NB4 (cell line): ENCODE measurements around the gene MLEC.

ENCODE experiments used
- DNase-seq: peaks from one replicate; pipeline ENCODE4 v3.0.0; 2010; ENCODE audit warnings: low read depth
- H3K4me3 ChIP-seq: one replicate; pipeline ENCODE4 v1.5.1; 2011; ENCODE audit warnings: mild to moderate bottlenecking, low read depth, low read length, moderate library complexity
- MAX ChIP-seq: IDR thresholded peaks from 2 replicates; pipeline ENCODE4 v1.6.1; 2011; ENCODE audit warnings: low read depth, low read length
- MYC ChIP-seq: IDR thresholded peaks from 2 replicates; pipeline ENCODE4 v1.6.1; 2011; ENCODE audit warnings: low read depth, low read length
- POLR2A ChIP-seq: IDR thresholded peaks from 2 replicates; pipeline ENCODE4 v1.6.1; 2011; ENCODE audit warnings: mild to moderate bottlenecking; ENCODE audit not compliant: insufficient read length; ENCODE audit errors: extremely low read depth
- TF ChIP-seq, protein P1 (sequence below): IDR thresholded peaks from one replicate; pipeline ENCODE4 v1.5.1; 2012; ENCODE audit warnings: low read depth, low read length

Gene MLEC

DNA sequence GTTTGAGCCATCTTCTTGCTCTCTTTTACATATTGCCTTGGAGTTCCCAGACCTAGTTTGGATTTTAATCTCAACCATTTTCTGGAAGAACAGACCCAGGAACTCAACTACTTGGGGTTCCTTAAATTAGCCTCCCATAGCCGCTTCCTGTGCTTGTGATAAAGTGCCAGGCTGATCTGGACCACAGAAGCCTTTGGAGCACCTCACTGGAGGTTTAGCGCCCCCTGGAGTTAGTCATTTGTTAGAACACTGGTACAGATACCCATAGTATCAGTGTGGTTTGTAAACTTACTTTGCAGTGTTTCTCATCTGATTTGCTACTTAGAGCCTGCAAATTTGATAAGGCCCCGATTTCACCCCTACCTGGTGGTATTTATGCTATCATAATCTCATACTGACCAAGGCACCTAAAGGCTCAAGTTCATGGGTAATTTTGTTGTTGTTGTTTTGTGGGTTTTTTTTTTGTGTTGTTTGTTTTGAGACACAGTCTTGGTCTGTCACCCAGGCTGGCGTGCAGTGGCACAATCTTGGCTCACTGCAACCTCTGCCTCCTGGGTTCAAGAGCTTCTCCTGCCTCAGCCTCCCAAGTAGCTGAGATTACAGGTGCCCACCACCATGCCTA lies 27.0 kb downstream of the MLEC start:
- TF ChIP-seq, protein P1, sequence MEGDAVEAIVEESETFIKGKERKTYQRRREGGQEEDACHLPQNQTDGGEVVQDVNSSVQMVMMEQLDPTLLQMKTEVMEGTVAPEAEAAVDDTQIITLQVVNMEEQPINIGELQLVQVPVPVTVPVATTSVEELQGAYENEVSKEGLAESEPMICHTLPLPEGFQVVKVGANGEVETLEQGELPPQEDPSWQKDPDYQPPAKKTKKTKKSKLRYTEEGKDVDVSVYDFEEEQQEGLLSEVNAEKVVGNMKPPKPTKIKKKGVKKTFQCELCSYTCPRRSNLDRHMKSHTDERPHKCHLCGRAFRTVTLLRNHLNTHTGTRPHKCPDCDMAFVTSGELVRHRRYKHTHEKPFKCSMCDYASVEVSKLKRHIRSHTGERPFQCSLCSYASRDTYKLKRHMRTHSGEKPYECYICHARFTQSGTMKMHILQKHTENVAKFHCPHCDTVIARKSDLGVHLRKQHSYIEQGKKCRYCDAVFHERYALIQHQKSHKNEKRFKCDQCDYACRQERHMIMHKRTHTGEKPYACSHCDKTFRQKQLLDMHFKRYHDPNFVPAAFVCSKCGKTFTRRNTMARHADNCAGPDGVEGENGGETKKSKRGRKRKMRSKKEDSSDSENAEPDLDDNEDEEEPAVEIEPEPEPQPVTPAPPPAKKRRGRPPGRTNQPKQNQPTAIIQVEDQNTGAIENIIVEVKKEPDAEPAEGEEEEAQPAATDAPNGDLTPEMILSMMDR: peak; percentile 91
- TF ChIP-seq MAX: peak; percentile 44; the same call in 1 of the 2 replicates
- TF ChIP-seq POLR2A: no peak
- no peak for TF ChIP-seq MYC
- DNase-seq: peak; percentile 92
- H3K4me3 ChIP-seq: no peak overlapping the region

DNA sequence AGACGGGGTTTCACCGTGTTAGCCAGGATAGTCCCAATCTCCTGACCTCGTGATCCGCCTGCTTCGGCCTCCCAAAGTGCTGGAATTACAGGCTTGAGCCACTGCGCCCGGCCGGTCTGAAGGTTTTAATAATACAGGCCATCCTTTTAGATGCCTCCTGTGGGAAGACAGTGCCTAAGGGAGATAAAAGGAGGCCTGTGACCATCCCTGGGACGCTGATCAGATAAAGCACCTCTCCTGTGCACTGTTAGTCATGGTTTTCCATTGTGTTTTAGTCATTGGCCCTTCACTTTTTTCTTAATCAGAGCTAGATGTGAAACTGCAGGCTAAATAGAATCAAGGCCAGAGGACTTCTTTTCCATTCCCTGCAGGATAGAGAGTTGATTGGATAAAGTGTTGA lies 31.1 kb downstream of the MLEC start:
- H3K4me3 ChIP-seq: no peak overlapping the region
- TF ChIP-seq MYC: no peak
- no peak for TF ChIP-seq POLR2A
- TF ChIP-seq, protein P1: no peak
- no peak for TF ChIP-seq MAX
- DNase-seq: no peak

DNA sequence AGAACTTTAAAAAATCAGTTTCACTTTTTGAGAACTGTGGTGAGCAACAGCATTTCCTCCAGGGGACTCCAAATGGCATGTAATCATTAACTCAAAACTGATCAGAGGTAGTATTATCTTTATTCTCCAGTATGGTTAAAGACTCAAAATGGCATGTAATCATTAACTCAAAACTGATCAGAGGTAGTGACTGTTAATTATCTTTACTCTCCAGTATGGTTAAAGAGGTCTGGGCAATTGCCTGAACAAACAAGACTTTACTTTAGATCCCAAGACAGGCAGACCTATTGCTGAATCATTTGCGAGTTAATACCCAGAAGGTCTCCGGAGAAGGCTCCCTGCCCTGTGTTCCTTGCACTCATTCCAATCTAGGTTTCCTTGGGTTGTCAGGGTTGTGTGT lies 32.1 kb downstream of the MLEC start:
- TF ChIP-seq POLR2A (no peak), MYC (no peak), MAX (no peak)
- TF ChIP-seq, protein P1: no peak
- H3K4me3 ChIP-seq: no peak overlapping the region
- no peak for DNase-seq

DNA sequence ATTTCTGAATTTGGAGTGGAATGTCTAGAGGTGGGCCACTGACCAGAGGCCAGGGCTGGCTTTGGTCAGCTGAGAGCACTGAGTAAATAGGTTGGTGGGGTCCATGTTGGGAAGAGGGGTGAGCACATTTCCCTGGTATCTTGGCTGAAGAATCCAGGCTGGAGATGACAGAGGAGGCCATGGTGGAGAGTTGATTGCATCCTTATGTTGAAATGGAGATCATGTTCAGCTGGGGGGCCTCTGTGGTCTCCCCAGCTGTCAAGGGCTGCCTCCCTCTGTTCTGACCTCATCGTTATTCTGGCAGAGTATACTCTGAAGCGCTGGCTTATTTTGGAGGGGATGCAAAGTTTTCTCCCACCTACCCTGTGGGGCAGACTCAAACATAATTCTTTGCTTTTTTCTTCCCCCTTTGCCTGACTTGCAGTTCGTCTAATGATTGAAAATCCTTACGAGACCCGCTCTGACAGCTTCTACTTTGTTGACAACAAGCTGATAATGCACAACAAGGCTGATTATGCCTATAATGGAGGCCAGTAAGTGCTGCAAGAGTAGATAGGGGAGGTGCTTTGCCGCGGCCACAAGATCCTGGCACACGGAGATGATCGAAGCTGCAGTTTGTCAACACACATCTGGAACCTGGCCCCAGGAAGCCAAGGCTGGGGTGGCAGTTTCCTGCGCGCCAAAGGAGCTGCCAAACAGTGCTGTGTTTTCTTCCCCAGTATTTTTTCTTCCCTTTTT lies 32.7 kb downstream of the MLEC start:
- H3K4me3 ChIP-seq: no peak overlapping the region
- no peak for DNase-seq
- TF ChIP-seq MYC (no peak), MAX (no peak), POLR2A (no peak)
- TF ChIP-seq, protein P1: no peak

DNA sequence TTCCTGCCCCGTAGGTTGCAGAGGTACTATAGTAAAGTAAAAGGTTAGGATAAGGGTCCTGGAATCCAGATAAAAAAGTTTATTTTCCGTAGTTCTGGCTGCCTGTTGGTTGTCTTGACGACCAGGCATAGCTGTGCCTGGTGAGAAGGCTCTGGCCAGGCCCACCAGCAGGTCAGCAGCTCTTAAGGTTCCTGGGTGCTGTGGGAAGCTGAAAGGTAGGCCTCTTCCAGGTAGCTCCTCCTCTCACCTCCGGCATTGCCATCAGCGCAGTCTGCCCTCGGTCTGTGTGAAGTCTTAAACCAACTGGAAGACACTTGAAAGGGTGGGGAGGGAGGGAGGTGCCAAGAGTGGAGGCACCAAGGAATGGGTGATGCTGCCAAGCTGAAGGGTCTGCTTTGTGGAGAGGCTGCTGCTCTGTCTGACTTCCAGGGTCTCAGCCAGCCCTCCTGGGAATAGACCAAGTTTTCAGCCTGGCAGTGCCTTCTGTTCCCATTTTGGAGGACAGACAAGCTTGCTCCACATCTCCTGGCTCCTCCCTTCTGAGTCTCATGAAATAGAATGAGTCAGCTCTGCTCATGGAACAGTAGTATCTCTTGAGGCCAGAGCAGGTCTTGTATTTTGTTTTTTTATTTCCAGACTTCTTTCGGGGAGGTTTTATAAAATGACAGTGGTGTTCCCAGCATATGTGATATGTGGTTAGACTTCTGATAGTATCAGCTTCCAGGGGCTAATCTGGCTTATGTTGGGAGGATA lies 33.5 kb downstream of the MLEC start:
- no peak overlapping the region for H3K4me3 ChIP-seq
- TF ChIP-seq MAX (no peak), MYC (no peak), POLR2A (no peak)
- TF ChIP-seq, protein P1: no peak
- peak; percentile 64 for DNase-seq
